HG03060 (cell line): Measurements from ENCODE around the gene DEK.
A peak's percentile ranks its signal among the peaks of the same experiment; 100 is the strongest.
"Not testable (repeated sequence)": the region's sequence is repeated elsewhere in the genome, so short reads cannot be mapped to it uniquely, and the experiment has no call there.

Experiments used
- ATAC-seq: cut with Tn5 transposase; IDR thresholded peaks from one replicate; pipeline ENCODE4 v1.9.1; 2021; ENCODE audit warnings: low read depth, moderate number of reproducible peaks; ENCODE audit not compliant: unreplicated experiment

DEK gene

GRCh38 chr6:18241208-18242038 is 22.9 kb downstream of the DEK start:
- no peak for ATAC-seq

DNA sequence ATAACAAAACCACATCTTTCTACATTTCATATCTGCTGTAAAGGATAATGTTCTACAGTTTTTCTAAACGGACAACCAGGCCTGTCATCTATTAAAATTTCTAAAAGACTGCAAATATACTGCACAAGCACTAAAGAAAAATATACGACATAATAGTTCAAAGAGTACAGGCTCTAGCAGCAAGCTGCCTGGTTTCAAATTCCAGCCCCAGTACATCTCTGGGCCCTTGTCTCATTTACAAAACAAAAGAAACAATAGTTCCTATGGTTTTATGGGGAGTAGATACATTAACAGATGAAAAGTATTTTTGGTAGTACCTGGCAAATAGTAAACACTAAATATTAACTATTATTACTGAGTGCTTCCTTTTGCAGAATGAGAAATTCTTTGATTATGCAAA is 24.1 kb downstream of the DEK start:
- no peak for ATAC-seq

GRCh38 chr6:18237167-18237566 is 27.2 kb downstream of the DEK start:
- ATAC-seq: no peak

DNA sequence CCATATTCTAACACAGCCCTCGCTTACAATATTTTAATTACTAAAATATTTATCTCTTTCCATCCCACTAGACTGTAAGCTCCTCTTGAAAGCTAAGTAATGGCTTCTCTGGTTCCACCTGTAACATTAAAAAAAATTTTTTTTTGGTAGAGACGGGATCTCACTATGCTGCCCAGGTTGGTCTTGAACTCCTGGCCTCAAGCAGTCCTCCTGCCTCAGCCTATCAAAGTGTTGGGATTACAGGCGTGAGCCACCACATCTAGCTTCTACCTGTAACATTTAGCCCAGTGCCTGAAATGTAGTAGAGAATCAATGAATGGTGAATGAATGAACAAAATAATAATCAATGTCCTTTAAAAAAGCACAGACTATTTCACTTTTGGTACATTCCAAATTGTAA is 28.8 kb downstream of the DEK start:
- ATAC-seq: no peak

GRCh38 chr6:18234564-18234963 is 29.8 kb downstream of the DEK start:
- ATAC-seq: no peak

DNA sequence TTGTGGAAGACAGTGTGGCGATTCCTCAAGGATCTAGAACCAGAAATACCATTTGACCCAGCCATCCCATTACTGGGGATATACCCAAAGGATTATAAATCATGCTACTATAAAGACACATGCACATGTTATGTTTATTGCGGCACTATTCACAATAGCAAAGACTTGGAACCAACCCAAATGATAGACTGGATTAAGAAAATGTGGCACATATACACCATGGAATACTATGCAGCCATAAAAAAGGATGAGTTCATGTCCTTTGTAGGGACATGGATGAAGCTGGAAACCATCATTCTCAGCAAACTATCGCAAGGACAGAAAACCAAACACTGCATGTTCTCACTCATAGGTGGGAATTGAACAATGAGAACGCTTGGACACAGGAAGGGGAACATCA is 30.6 kb downstream of the DEK start:
- not testable (repeated sequence) for ATAC-seq

- not testable (repeated sequence) for ATAC-seq
These were observed 32.5 kb downstream of the DEK start for GRCh38 chr6:18231856-18232255.

DNA sequence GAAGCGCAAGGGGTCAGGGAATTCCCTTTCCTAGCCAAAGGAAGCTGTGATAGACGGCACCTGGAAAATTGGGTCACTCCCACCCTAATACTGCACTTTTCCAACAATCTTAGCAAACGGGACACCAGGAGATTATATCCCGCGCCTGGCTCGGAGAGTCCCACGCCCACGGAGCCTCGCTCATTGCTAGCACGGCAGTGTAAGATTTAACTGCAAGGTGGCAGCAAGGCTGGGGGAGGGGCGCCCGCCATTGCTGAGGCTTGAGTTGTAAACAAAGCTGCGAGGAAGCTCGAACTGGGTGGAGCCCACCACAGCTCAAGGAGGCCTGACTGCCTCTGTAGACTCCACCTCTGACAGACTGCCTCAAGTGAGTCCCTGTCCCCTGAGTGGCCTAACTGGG is 35.7 kb downstream of the DEK start:
- not testable (repeated sequence) for ATAC-seq

GRCh38 chr6:18227166-18227565 is 37.2 kb downstream of the DEK start:
- not testable (repeated sequence) for ATAC-seq

DNA sequence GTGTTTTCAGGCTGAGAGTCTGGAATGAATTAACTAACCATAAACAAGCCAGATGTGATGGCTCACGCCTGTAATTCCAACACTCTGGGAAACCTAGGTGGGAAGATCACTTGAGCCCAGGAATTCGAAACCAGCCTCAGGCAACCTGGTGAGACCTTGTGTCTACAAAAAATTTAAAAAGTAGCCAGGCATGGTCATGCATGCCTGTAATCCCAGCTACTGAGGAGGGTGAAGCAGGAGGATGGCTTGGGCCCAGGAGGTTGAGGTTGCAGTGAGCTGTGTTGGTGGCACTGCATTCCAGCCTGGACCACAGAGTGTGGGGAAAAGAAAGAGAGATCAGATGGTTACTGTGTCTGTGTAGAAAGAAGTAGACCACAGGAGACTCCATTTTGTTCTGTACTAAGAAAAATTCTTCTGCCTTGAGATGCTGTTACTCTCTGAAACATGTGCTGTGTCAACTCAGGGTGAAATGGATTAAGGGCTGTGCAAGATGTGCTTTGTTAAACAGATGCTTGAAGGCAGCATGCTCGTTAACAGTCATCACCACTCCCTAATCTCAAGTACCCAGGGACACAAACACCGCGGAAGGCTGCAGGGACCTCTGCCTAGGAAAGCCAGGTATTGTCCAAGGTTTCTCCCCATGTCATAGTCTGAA is 37.8 kb downstream of the DEK start:
- not testable (repeated sequence) for ATAC-seq

- no peak for ATAC-seq
These were observed 43.1 kb downstream of the DEK start for GRCh38 chr6:18221288-18221615.

- no peak for ATAC-seq
These were observed 44.7 kb downstream of the DEK start for GRCh38 chr6:18219591-18219990.

GRCh38 chr6:18218233-18218632 is 46.1 kb downstream of the DEK start:
- no peak for ATAC-seq

DNA sequence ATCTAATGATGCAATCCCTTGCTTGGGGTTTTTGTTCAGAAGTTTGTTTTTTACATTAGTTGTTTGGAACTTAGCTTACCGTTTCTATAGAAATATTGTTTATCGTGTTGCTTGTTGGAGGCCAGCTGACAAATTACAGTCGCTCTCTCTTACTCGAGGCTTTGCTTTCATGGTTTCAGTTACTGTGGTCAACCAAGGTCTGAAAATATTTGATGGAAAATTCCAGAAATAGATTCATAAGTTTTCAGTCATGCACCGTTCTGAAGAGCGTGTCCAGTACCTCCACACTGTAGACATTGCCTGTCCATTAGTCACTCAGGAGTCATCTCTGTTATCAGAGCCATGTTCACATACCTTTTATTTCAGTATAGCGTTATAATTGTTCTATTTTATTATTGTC is 47.9 kb downstream of the DEK start:
- no peak for ATAC-seq

DNA sequence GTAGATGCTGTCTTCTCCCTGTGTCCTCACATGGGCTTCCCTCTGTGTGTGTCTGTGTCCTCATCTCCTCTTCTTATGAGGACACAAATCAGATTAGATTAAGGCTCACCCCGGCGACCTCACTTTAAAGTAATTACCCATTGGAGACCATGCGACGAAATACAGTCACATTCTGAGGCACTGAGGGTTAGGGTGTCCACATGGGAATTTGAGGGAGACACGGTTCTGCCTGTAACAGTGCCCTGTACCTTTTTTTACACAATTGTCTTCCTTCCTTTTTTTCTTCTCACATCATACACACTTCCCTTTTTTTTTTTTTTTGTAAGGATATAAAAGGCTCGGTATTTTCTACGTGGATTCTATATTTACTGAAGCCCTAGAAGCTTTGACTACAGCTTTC is 48.9 kb downstream of the DEK start:
- ATAC-seq: no peak

DNA sequence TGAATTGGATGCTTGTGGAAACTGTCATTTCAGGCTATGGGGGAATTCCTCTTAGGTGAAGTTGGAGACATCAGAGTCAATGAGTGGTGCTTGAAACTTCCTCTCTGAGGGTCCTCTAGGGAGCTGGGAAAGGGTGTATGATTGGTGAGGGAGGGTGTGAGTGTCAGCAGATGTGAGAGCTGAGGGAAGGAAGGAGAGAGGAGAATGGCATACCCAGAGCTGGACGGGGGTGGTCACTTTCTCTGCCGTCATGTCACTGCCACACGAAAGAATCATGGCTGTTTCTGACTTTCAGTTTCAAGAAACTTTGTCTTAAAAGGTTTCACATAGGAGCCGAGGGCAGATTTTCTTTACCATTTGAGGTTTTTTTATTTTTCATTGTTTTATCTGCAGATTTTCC is 50.3 kb downstream of the DEK start:
- ATAC-seq: no peak

GRCh38 chr6:18213439-18213838 is 50.9 kb downstream of the DEK start:
- ATAC-seq: no peak

DNA sequence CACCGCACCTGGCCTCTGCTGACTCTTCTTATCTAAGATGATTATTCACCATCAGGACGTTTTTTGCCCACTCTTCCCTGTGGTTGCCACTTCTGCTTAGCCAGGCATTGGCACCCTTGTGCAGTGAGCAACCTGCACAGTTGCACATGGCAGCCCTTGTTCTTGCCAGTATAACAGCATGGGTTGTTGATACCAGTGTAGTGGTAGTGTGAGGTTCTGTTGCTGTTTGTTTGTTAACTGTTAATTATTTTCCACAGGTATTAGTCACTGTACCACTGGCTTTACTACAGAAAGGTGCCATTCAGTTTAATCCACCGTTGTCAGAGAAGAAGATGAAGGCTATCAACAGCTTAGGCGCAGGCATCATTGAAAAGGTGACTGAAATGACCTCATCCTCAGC is 52.1 kb downstream of the DEK start:
- ATAC-seq: no peak

- ATAC-seq: peak; percentile 91
These were observed 53.0 kb downstream of the DEK start for GRCh38 chr6:18211338-18211737.

- ATAC-seq: no peak
These were observed 53.6 kb downstream of the DEK start for GRCh38 chr6:18210707-18211106.

DNA sequence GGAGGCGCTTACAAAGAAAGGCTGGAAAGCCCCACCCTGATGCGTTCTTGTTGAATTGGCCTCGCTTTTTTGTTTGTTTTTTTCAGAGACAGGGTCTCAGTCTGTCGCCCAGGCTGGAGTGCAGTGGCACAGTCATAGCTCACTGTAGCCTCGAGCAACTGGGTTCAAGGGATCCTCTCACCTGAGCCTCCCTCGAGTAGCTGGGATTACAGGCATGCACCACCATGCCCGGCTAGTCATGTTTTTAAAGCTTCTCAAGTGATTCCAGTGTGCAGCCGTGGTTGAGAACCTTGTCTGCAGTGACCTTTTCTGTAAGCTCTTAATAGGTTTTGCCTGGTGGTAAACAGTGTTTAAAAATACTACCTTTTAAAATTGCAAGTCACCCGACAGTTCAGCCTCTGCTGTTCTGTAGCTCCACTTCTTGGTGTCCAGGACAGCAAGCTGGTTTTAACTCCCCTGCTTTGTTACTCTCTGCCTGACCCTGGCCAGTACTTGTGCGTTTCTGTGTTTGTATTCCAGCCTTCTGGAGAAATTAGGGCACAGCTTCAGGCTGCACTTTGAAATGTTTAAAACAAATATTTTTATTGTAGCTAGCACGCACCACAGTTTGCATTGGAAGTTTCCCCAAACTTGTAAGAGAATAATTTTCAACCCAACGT is 54.7 kb downstream of the DEK start:
- ATAC-seq: no peak

DNA sequence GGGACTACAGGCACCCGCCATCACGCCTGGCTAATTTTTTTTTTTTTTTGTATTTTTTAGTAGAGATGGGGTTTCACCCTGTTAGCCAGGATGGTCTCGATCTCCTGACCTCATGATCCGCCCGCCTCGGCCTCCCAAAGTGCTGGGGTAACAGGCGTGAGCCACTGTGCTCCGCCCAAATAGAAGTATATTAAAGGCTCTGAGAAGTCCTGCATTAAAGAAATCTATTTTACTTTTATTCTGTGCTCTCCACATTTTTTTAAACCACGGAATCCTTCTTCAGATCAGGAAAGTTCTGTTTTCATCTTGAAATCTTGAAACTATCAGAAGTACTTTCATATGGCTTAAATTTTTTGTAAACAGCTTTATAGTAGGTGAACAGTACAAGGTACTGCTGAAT is 55.6 kb downstream of the DEK start:
- ATAC-seq: not testable (repeated sequence)
